K562 (cell line): Measurements from ENCODE around the gene CEP41. TPM values are rescaled to one million over a fixed set of nuclear protein-coding genes. Genes with fewer than 3 reads are reported as not detected.
A peak's percentile ranks its signal among the peaks of the same experiment; 100 is the strongest.

Source experiments
- ATAC-seq: fragments of 200-7000 bp; cut with Tn5 transposase; 3 replicates; pipeline ENCODE4 v1.9.1; 2020; ENCODE audit warnings: moderate library complexity
- BruUV-seq: library from RNA; stranded (reverse); fragments of 400-500 nt; replicated peaks from 2 replicates; lab custom pipeline; 2021; lab: Mats Ljungman, UMichigan
- CTCF ChIA-PET: fragments of 300-600 bp; formaldehyde crosslinking; extraction: SDS; loops from one replicate; lab custom pipeline; 2021; ENCODE audit warnings: low intra/inter-chr PET ratio; lab: Yijun Ruan, JAX
- POLR2A ChIA-PET: fragments of 300-600, 350-650 bp; sonication (Branson Sonifier 250); formaldehyde crosslinking; extraction: SDS; loops from one replicate; lab custom pipeline; 2021; ENCODE audit warnings: antibody characterized with exemption, inconsistent platforms; lab: Yijun Ruan, JAX
- DNase-seq, 4 experiments: peaks; one replicate each; pipeline versions ENCODE4 v3.0.0 to v3.0.0-alpha.2; 2011 to 2018; ENCODE audit warnings: low spot score in 3 of 4, mixed read lengths in 3 of 4; ENCODE audit errors: extremely low read depth in 1 of 4
- FAIRE-seq: peaks from 2 replicates; lab custom pipeline; 2011; peaks lifted over from hg19 to GRCh38; lab: Jason Lieb, UNC
- H2AFZ ChIP-seq: 2 replicates; pipeline ENCODE4 v1.6.0; 2011; ENCODE audit warnings: low read depth, low read length, control low read depth, inconsistent platforms
- H3K27ac ChIP-seq: fragments of 200-600 bp; 3 replicates; pipeline ENCODE4 v1.8.0; 2011; ENCODE audit warnings: low read depth, mild to moderate bottlenecking, control low read depth, inconsistent platforms, low read length, moderate library complexity, mixed read lengths; ENCODE audit errors: extremely low read depth
- H3K27me3 ChIP-seq, 2 experiments: fragments of 300-600 bp in 1 of 2; 2 replicates in 1 of 2; 3 replicates in 1 of 2; pipeline versions ENCODE4 v1.6.0 to v1.8.0; 2011; ENCODE audit warnings: inconsistent platforms in 2 of 2, low read length in 2 of 2, mild to moderate bottlenecking in 1 of 2, mixed read lengths in 1 of 2, moderate library complexity in 1 of 2; ENCODE audit not compliant: control insufficient read depth in 2 of 2, insufficient read depth in 2 of 2
- H3K36me3 ChIP-seq: fragments of 300-600 bp; 3 replicates; pipeline ENCODE4 v1.8.0; 2011; ENCODE audit warnings: mild to moderate bottlenecking, low read length, inconsistent platforms; ENCODE audit not compliant: control insufficient read depth, insufficient read depth
- H3K4me1 ChIP-seq, 2 experiments: fragments of 200-600 bp in 1 of 2; replicated peaks in 1 of 2; 2 replicates in 1 of 2; 3 replicates in 1 of 2; pipeline versions ENCODE4 v1.5.1 to v1.8.0; 2011; ENCODE audit warnings: inconsistent platforms in 2 of 2, low read length in 2 of 2, mild to moderate bottlenecking in 1 of 2, mixed read lengths in 1 of 2, moderate library complexity in 1 of 2; ENCODE audit not compliant: control insufficient read depth in 2 of 2, insufficient read depth in 2 of 2
- H3K4me2 ChIP-seq: 2 replicates; pipeline ENCODE4 v1.6.1; 2011; ENCODE audit warnings: low read length, control low read depth, inconsistent platforms, mixed read lengths; ENCODE audit not compliant: insufficient read depth
- H3K4me3 ChIP-seq: fragments of 200-600 bp; sonication (generic), shearing (Covaris generic); 2 replicates; pipeline ENCODE4 v1.5.1; 2016; ENCODE audit warnings: control low read depth, inconsistent platforms
- H3K79me2 ChIP-seq: fragments of 200-600 bp; 3 replicates; pipeline ENCODE4 v1.8.0; 2011; ENCODE audit warnings: low read length, inconsistent platforms; ENCODE audit not compliant: control insufficient read depth, insufficient read depth
- H3K9ac ChIP-seq, 2 experiments: 2 replicates each; pipeline versions ENCODE4 v1.6.0 to v1.6.1; 2011; ENCODE audit warnings: low read depth in 2 of 2, low read length in 2 of 2, control low read depth in 1 of 2, inconsistent platforms in 1 of 2, mild to moderate bottlenecking in 1 of 2, mixed read lengths in 1 of 2; ENCODE audit not compliant: insufficient read depth in 1 of 2
- H3K9me1 ChIP-seq: one replicate; pipeline ENCODE4 v1.6.0; 2011; ENCODE audit warnings: inconsistent platforms, mild to moderate bottlenecking, low read length, moderate library complexity; ENCODE audit not compliant: control insufficient read depth, insufficient read depth
- H3K9me3 ChIP-seq: replicated peaks from 2 replicates; pipeline ENCODE4 v1.5.1; 2011; ENCODE audit warnings: low read depth, low read length, inconsistent platforms; ENCODE audit not compliant: control insufficient read depth, insufficient read depth
- H4K20me1 ChIP-seq: replicated peaks from 2 replicates; pipeline ENCODE4 v1.6.1; 2011; ENCODE audit warnings: low read length, inconsistent platforms, mixed read lengths; ENCODE audit not compliant: control insufficient read depth, insufficient read depth
- ELF1 ChIP-seq: fragments of 200-800 bp; sonication (Bioruptor generic); IDR thresholded peaks from 2 replicates; pipeline ENCODE4 v1.6.1; 2016; ENCODE audit warnings: missing genetic modification characterization, missing compliant biosample characterization
- HOMEZ ChIP-seq: fragments of 250-450 bp; sonication (Bioruptor Pico); IDR thresholded peaks from 2 replicates; pipeline ENCODE4 v1.4.0; 2020; ENCODE audit warnings: mild to moderate bottlenecking, moderate library complexity
- ZNF3 ChIP-seq: fragments of 250-450 bp; sonication (Bioruptor Pico); IDR thresholded peaks from 2 replicates; pipeline ENCODE4 v1.5.0; 2021; ENCODE audit warnings: mild to moderate bottlenecking, moderate library complexity
- WGBS: fragments of 100-300 bp; shearing (Covaris generic); methylation state at CpG from one replicate; pipeline ENCODE4 v1.1.6; 2016; ENCODE audit warnings: low coverage, mixed read lengths; ENCODE audit not compliant: insufficient coverage; ENCODE audit errors: missing lambda C conversion rate; 5-methylcytosine and 5-hydroxymethylcytosine counted together
- in situ Hi-C: fragments of 300-500 bp; cut with MboI; formaldehyde crosslinking; loops from 4 replicates; pipeline ENCODE4 v1.15.0; 2018; ENCODE audit warnings: inconsistent platforms, mixed read lengths
- intact Hi-C: fragments of 100-400 bp; cut with micrococcal nuclease; formaldehyde crosslinking; loops from 2 replicates; pipeline ENCODE4 v1.14.2; 2022
- polyA plus RNA-seq, 8 experiments: library from polyadenylated mRNA; depleted of rRNA in 4 of 8; stranded (reverse) in 5 of 8; unstranded in 3 of 8; fragments of >200 nt; fragmentation: Nextera tagmentation in 2 of 8; fragmentation: Illumina TruSeq in 1 of 8; extraction: Ambion mirVana in 2 of 8; extraction: Trizol in 1 of 8; gene quantifications; 2 replicates each; pipeline versions ENCODE4 v1.2.1 to v1.2.3, GENCODE V29; 2011 to 2014; ENCODE audit warnings: inconsistent platforms in 1 of 8, missing spikeins in 1 of 8
- total RNA-seq, 7 experiments: library from RNA; depleted of rRNA in 6 of 7; stranded (reverse); fragments of >200 nt in 6 of 7; fragmentation: Illumina TruSeq in 2 of 7; extraction: Trizol in 2 of 7; gene quantifications; 2 replicates each; pipeline versions ENCODE4 v1.2.1 to v1.2.3, GENCODE V29; 2011 to 2021; ENCODE audit warnings: low replicate concordance in 1 of 7

The CEP41 gene
- total and polyA plus RNA-seq, 9 of the 15 experiments (the other 6 are each of a cell fraction or from before 2014, with no cell fraction given), result 1.5 to 15.5 (median 6.4) TPM

GRCh38 chr7:130435311-130435854 is 5.4 kb downstream of the CEP41 start (continued):
- TF ChIP-seq ELF1 (tag), result no peak
- TF ChIP-seq, all 486 proteins: peak for 0

- H3K4me2 ChIP-seq, result no peak overlapping the region
- BruUV-seq, result no TSS peak
- in situ Hi-C loops, result no loop called here
- no peak overlapping the region for H3K9ac ChIP-seq
- DNase-seq (no peak), ATAC-seq (no peak), FAIRE-seq (no peak)
- no peak overlapping the region for H3K4me3 ChIP-seq
- no peaks in the 10 kb centered on the region for H3K36me3 ChIP-seq
- H3K27me3 ChIP-seq, result peaks cover 4 to 21% of the 10 kb centered on the region in 2 experiments; a peak in 3 of 5 replicates
- no peaks in the 10 kb centered on the region for H3K9me1 ChIP-seq
- H2AFZ ChIP-seq, result peak overlapping the region; percentile 23; the same call in 1 of the 2 replicates
- H4K20me1 ChIP-seq, result no peaks in the 10 kb centered on the region
- no peak overlapping the region for H3K27ac ChIP-seq
- ChIA-PET CTCF (no interaction called here), POLR2A (interaction anchor here (1.1 kb wide), 1 partner anchor 8 kb away, joined by 4 read pairs; no protein-coding TSS in a partner anchor)
- WGBS, result 37% methylated on average over 1 of the region's 1 CpG
- no peaks in the 10 kb centered on the region for H3K79me2 ChIP-seq
- intact Hi-C loops, result no loop called here
- no peaks in the 10 kb centered on the region for H3K4me1 ChIP-seq
- H3K9me3 ChIP-seq, result no peaks in the 10 kb centered on the region
- no peak for TF ChIP-seq ZNF3 (CRISPR knock-in tag)
- TF ChIP-seq HOMEZ (CRISPR knock-in tag), result no peak
Measured at GRCh38 chr7:130433301-130433700, 7.5 kb downstream of the CEP41 start.
